CMK (cell line): ENCODE measurements around the gene CARD16.
A peak's percentile ranks its signal among the peaks of the same experiment; 100 is the strongest.
"Not testable (repeated sequence)": the region's sequence is repeated elsewhere in the genome, so short reads cannot be mapped to it uniquely, and the experiment has no call there.

Experiments used
- DNase-seq: peaks from one replicate; pipeline ENCODE4 v3.0.0-alpha.2; 2010; ENCODE audit warnings: low read depth

CARD16 gene

DNA sequence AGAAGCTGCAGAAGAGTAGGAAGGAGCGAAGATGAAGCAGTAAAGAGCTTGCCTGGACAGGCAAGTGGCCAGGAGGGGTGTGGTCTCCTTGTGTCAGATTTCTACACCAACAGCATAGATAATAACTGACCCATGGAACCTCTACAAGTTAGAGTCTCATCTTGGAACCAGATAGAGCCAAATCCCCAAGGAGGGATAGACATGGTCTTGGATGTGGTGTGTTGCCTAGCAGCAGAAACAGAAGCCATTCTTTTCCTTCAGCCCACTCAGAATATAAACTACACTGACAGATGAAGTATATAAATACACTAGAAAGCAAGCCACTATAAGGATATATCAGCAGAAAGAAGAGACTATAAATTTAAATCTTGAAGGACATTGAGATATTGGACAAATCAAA, 4.3 kb upstream of the CARD16 start:
- DNase-seq, result no peak

DNA sequence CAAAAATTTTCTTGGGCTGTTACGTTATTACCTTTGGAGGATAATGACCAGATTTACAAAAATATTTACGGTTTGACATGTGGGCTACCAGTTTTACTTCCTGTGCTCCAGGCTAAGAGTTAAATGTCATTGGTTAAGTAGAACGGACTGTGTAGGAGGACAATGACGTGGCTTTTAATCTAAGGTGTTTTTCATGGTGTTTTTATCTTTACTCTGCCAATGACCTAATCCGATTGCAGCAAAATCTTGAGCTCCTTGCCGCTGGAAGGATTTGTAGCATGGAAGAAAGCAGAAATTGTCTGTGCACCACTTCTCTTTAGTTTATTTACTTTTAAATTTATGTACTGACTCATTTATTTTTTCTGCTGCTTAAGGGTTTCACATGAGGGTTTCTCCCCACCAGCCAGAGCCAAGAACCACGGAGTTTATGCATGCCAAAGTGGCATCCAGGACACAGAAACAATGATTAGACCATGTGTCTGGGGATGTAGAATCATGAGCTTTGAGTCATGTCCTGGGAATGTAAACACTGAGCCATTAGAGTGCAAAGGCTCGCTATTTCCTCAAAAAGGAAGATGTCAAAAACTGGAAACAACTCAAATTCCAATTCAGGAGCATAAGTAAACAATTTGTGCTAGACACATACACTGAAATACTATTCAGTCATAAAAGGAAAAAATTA, 1.9 kb upstream of the CARD16 start:
- DNase-seq, result no peak

DNA sequence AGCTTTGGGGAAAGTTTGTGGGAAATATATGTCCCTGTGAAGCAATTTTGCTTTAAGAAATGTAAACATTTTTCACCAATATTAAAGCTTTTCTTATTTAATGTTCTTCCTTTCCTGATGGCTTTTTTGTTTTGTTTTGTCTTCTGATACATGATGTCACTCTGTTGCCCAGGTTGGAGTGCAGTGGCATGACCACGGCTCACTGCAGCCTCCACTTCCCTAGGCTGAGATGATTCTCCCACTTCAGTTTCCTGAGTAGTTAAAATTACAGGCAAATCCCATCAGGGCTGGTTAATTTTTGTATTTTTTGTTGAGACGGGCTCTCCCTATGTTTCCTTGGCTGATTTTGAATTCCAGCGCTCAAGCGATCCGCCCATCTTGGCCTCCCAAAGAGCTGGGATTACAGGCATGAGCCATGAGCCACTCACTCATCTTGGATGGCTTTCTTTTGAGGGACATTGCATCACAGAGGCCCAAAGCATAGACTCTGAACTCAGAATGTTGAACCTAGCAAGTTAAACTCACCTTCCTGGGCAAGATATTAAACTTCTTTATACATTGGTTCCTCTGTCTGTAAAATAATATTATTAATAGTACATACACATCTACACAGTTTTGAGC, 651 bp upstream of the CARD16 start:
- DNase-seq, result no peak

DNA sequence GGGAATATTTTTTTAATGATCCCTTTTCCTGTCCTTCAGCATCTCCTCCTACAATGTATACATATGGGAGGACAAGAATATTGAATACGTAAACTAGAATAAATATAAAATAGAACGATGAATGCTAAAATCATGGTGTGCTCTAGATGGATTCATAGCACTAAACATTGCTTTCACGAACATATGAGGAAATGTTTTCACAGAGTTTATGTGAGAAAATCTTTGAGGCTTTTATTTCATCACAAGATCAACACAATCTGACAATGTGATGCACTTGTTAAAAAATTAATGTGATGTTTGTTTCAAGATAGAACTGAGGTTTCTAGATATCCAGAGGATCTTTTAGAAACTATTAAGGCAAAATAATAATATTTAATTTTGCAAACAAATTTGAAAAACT, 3.0 kb downstream of the CARD16 start:
- no peak for DNase-seq

DNA sequence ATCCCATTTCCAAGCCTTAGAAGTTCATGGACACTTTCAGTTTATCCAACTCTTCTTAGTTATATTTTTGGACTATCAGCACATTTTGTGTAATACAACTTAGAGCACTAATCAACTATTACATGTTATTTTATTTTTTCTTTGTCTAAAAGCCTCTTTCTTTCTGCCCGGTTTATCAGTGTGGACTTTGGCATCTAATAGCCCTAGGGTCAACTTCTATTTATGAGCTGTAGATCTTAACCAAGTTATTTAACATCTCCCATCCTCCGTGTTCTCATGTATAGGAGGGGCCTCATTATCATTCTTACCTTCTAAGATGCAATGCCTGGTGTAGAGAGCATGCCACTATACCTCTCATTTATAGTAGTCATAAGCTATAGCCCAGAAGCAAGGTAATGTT, 4.4 kb downstream of the CARD16 start:
- DNase-seq, result no peak

DNA sequence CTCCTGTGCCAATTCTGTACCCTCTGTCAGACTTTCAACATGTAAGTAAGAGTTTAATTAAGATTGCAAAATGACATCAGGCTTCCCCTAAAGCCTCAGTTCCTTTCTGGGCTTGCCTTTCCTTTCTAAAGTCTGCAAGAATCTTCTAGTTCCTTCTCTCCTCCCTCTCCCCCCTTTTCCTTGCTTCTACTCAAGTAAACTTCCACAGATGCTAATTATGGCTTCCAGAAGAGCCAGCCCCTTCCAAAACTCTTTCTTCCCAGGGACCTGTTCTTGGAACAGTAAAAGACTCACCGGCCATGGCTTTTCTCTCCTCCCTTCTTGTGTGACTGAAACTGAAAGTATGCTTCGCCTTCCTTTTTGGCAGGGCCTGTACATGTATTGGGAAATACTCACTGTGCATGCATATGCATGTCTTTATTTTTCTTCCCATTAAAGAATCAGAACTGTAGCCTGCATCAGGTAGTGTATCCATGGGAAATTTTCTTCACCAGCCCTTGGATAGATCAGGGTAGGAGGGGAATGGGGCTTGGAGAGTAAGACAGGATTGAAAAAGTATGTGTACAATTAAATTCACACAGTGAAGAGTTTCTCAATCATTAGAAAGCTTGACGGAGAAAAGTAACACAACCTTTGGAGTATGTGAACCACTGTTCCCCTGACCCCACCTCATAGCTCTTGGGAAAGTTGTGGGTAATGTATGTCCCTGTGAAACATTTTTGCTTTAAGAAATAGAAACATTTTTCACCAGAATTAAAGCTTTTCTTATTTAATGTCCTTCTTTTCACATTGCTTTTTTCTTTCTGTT, 10.1 kb downstream of the CARD16 start, which contains the start of gene CASP1:
TSS of gene CASP1 (minus strand) at position 332 of the 808 bp plus-strand sequence. CDS start at position 301, 31 bp downstream.
- DNase-seq, result no peak

DNA sequence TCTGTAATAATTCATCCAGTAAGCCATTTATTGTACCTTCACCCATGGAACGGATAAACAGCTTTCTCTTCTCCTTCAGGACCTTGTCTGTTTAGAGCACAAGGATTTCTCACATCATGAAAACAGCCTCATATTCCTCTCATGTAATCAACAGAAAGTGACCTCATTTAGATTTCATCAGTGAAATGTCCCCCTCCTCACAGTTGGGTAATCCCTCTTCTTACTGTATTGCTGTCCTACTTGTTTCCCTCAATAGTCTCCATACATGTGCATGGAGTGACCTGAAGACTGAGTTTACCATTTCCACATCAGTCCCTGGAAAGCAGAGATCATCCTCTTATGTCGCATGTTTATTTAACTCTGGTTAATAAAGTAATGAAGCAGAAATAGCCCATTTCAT, 10.7 kb downstream of the CARD16 start:
- DNase-seq, result not testable (repeated sequence)

DNA sequence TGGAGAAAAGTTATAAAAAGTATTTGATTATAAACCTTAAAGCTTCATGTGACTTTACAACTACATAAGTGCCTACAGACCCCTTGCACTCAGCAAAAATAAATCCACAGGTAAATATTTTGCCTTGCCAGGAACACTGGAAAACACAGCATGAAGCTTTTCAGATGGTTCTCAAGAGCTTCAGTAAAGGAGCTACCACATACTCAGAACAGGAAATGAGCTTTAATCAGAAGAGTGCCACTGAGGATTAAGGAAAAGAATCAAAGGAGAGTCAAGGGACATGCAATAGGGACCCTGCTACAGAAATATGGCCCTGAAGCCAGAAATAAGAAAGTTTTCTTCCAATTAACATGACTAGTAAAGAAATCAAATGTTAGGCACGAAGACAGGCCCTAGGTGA, 11.4 kb downstream of the CARD16 start:
- no peak for DNase-seq

DNA sequence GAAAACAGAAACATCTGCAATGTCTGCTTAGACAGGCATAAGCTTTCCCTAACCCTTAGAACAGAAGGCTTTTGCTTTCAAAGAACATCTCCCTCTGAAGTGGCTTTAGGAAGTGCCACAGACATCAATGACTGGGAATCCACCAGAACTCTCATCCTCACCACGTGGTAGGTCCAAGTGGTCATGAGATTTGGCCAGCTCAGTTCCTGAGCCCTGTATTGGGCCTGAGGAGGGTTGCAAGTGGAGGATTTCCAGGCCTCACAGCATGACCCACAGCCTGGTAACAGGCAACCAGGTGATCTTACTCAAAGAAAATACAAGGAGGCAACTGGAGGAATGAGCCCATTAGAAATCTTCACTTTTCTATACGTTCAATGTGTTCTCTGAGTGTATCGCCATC, 11.8 kb downstream of the CARD16 start:
- no peak for DNase-seq

DNA sequence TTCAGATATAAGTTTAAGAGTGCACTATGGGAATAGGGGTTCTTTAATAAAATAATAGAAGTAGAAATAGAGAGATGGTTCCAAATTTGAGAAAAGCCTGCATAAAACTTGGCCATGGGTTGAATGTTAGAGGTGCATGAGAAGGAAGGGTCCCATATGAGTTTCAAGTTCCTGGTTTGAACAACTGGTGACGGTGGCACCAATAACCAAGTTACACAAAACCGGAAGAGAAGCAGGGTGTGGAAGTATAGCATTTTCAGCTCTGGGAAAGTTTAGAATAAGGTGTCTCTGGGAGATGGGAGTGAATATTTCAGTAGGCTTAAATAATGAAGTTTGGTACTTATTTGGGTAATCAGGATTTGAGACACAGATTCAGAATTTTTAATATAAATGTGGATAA, 12.6 kb downstream of the CARD16 start:
- DNase-seq, result no peak

DNA sequence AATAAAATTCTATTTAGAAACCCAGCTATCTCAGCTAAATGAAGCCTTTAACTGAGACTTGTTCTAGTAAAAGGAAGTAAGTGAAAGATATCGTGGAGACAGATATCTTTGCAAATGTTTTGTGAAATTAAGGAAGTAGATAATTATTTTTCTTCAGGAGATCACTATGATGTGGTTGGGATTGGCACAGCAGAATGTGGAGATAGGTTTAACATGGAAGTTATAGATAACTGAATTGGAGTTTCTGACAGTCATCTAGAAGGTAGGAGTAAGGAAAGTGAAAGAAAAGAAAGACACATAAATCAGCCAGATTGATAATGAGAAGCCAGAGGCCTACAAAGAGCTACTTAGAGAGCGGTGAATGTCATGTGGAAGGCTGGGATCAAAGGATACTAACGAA, 17.5 kb downstream of the CARD16 start:
- peak; percentile 62 for DNase-seq

DNA sequence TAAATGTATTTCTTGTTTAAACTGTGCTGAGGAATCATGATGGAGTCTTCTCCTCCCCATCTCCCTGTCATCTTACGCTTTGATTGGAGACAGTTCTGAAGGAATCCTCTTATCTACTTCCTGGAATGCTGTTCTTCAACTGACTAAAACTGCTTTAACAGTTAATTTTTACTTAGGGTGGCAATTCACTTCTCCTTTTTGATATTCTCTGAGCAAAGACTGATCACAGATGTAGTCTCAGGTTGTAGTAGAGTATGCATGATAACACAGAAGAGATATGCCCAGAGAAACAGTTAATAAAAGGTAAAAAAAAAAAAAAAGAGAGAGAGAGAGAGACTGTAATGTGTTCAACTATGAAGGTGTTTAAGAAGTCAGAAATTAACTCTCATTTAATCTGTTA, 20.7 kb downstream of the CARD16 start:
- no peak for DNase-seq

DNA sequence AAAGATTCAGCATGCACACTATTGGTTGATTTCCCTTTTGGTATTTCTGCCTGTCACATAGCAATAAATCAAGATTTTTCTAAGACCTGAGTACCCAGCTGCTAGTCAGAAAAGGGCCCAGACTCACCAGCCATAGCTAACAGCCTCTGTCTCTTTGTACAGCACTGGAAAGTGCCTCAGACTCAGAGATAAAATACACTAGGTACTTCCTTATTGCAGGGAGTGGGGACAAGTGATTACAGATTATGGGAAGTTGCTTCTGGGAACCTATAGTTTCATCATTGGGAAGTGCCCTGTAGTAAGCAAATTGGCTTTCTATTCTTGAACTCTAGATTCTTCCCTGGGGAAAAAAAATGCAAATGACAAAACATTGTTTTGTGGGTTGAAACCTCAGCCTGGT, 22.1 kb downstream of the CARD16 start, which contains the start of gene CASP5:
TSS of gene CASP5 (minus strand) at position 166 of the 400 bp plus-strand sequence. CDS start at position 134, 32 bp downstream.
- peak; percentile 34 for DNase-seq

DNA sequence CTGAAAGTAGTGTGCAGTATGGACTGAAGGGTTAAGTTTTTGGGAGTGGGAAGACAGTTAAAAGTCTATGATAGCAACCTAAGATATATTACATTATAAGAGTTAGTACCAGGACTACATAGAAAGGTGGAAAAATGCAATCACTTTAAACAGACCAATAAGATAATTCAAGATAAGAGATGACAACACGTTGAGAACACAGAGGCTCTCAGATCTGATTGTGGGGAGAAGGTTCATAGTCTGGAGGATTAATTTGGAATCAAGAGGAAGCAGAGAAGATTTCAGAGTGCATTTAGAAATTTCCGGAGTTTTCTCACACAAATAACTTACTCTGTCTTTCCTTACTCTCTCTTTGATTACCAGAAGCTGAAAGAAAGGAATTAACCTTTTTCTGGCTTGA, 22.6 kb downstream of the CARD16 start:
- no peak for DNase-seq

DNA sequence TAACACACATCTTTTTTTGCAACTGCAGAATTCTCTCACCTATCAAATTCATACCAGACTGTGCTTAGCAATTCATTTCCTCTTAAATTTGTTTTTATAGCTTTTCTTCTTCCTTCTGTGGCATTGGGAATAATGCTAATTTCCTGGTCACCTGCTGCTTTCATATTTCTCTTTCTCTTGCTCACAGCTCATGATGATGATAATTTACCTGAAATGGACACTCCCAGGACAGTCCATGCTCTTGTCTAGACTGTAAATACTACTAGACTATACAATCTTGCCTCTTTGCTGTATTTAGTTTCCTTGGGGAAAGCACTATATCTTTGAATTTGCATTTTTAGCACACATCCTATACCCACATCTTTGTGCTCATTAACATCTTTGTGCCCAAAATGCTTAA, 37.7 kb downstream of the CARD16 start:
- DNase-seq, result no peak

DNA sequence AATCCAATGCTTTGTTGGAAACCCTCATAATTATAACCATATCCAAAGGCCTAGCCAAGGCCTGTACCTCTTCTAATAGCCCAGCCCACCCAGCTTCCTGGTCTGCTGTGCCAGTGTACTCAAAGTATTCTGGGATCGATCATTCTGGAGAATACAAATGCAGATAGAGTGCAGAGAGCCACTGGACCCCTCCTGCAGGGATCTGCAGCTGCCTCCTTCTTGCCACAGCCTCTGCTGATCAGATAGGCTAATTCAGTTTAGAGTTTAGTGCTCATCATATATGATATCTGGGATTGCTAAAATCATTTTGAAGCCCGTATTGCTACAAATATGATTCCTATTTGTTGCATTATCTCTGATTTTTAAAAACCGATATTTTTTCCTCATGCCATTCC, 39.7 kb downstream of the CARD16 start:
- no peak for DNase-seq

DNA sequence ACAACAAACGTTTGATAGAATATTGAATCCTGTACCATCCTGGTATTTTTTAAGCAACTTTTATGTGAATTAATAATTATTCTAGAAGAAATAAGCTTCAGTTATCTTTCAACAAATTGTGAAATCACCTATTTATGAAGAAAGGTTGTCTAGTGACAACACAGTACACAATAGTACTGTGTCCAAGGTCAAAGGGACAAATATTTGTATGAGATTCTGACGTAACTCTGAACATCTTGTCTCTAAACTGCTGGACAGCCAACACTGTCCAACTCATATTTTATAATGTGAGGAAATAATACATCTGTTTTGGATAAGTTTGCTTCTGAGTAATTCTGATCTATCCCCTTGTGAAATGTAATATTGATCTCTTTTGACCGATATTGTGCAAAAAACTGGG, 41.1 kb downstream of the CARD16 start:
- DNase-seq, result no peak

DNA sequence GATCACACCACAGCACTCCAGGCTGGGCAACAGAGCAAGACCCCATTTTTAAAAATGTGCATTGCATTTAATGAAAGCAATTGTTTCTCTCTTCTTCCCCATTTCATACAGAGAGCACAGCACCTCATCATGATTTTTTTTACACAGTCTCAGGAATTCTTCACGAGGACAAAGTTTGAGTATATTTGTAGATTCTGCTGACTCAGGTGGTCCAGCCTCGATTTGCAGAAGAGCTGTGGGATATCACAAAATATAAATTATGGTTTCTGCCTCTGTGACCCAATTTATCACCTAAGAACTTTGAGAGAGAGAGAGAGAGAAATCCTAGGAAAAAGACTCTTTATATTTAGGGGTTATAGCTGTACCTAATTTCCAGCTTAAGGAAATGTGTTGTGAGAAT, 42.0 kb downstream of the CARD16 start:
- DNase-seq, result no peak

DNA sequence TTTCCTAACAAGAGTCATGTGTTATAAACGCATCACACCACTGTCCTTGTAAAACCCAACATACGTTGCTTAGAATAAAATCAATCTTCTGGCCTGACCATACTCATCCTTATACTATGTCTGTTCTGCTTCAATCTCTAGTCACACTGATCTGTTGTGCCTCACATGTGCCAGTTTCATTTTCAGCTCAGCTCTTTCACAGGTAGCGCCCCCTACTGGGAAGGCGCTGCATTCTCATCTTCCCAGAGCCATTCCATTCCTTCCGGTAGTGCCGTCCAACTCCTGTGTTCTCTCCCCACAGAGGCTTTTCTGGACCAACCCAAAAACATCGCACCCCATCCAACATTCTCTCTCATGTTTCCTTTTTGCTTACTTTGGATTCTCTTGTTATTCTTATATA, 44.3 kb downstream of the CARD16 start:
- no peak for DNase-seq

DNA sequence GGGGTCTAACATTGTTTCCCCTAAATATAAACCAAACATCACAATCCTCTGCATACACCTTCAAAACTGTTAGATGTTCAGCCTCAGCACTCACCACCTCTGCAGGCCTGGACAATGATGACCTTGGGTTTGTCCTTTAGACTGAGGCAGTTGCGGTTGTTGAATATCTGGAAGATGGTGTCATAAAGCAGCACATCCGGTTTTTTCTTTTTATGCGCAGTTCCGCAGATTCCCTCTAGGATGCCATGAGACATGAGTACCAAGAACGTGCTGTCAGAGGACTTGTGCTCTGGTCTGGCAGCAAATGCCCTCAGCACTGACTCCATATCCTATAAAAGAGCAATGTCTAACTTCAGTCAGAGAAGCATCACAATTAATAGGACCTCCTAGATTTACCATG, 45.0 kb downstream of the CARD16 start:
- no peak for DNase-seq

DNA sequence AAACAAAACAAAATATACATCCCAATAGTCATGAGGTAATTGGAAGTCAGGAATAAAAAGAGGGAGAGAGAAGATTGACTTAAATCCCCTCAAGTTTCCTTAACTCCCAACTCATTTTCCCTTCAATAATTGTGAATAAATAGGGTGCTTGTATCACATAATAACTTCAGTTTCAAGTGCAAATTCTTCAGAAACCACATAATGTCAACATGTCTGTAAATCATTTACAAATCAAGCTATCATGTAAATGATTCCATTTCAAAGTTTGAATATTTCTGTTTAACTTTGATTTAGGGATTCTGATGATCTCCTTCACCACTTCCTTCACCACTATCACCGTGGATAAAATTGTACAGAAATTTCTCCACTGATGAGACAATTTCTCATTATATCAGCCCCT, 45.4 kb downstream of the CARD16 start:
- DNase-seq, result no peak

DNA sequence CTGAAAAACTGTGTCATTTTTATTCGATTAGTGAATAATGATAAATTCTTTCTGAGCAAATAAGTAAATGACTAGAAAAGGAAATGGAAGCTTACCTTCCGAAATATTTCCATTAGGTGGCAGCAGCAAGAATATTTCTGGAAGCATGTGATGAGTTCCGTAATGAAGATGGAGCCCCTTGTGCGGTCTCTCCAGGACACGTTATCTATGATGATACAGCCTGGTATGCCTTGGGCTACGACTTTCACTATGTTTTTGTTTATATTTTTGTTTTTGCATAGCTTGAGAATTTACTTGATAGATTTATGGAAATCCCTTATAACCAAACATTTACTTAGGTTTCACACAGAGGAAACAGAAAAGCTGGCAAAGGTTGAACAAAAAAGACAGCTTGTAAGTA, 47.8 kb downstream of the CARD16 start:
- DNase-seq, result no peak

DNA sequence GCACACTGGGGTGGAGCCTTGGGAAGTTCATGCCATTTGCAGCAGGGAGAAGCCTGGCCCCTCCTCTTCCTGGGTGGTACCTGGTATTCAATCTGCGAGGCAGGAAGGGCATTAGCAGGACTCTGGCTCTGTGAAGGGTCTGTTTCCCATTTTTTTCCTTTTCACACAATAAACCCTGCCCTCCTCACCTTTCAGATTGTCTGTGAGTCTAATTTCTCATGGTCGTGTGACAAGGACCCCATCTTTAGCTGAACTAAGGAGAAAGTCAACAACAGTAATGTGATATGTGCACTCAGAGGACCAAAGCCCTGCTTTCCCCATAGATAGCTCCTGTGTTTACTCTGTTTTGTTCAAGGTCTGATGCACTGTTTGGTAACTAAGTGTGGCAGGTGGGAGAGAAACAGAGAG, 50.1 kb downstream of the CARD16 start:
- DNase-seq, result no peak
